ENCODE measurements around the gene NSUN4. TPM values are rescaled to one million over a fixed set of nuclear protein-coding genes. Genes with fewer than 3 reads are reported as not detected.
A peak's percentile ranks its signal among the peaks of the same experiment; 100 is the strongest.

The NSUN4 gene
- total and polyA plus RNA-seq, 9 of the 15 experiments (the other 6 are each of a cell fraction or from before 2014, with no cell fraction given), result 33.4 to 60.2 (median 46.3) TPM

GRCh38 chr1:46340404-46341221 is at the start of gene NSUN4 (continued):
- TF ChIP-seq KDM1A (IDR thresholded peaks at IDR 0.05) (peak in 1 of 2 experiments; percentile 67; a peak in 1 of 4 replicates), DMBX1 (CRISPR knock-in tag; IDR thresholded peaks at IDR 0.05; ENCODE audit: borderline replicate concordance) (peak; percentile 55; the same call in 1 of the 2 replicates), GABPA (tag; conservative IDR thresholded peaks at IDR 0.05; ENCODE audit: low read depth) (peak; percentile 95), HMGN3 (IDR thresholded peaks at IDR 0.05; ENCODE audit: borderline replicate concordance, extremely low read depth, insufficient read length, low read depth, low read length) (peak; percentile 86), ZSCAN32 (CRISPR knock-in tag; IDR thresholded peaks at IDR 0.05) (peak; percentile 35), HDAC3 (IDR thresholded peaks at IDR 0.05; ENCODE audit: borderline replicate concordance, partially characterized antibody) (peak; percentile 62), ZNF551 (CRISPR knock-in tag; IDR thresholded peaks at IDR 0.05) (no peak), MAZ (CRISPR knock-in tag; conservative IDR thresholded peaks at IDR 0.05 in 1 of 2, IDR thresholded peaks at IDR 0.05 in 1 of 2) (peak; percentile 79 to 84), ZBED1 (IDR thresholded peaks at IDR 0.05) (peak; percentile 91; the same call in 1 of the 2 replicates), YY1 (IDR thresholded peaks at IDR 0.05; ENCODE audit: borderline replicate concordance in 1 of 3, control insufficient read depth in 1 of 3, extremely low read depth in 1 of 3, insufficient read depth in 3 of 3, insufficient read length in 1 of 3, insufficient replicate concordance in 2 of 3, low read depth in 1 of 3, low read length in 2 of 3) (peak; percentile 72 to 97 (median 91)), E2F4 (CRISPR knock-in tag; IDR thresholded peaks at IDR 0.05; ENCODE audit: low read depth) (no peak), PHF20 (IDR thresholded peaks at IDR 0.05; ENCODE audit: partially characterized antibody) (peak; percentile 89), ZNF316 (IDR thresholded peaks at IDR 0.05) (peak; percentile 46), KAT8 (IDR thresholded peaks at IDR 0.05; ENCODE audit: low read depth) (no peak), SMAD2 (IDR thresholded peaks at IDR 0.05; ENCODE audit: low read depth, low read length) (no peak), ZNF668 (CRISPR knock-in tag; IDR thresholded peaks at IDR 0.05) (no peak), RNF2 (IDR thresholded peaks at IDR 0.05) (peak; percentile 83), PHB2 (IDR thresholded peaks at IDR 0.05; ENCODE audit: low read depth) (no peak; the same call in 1 of the 2 replicates), GTF2B (IDR thresholded peaks at IDR 0.05; ENCODE audit: extremely low read depth, insufficient read length) (peak; percentile 21), NR2C1 (IDR thresholded peaks at IDR 0.05) (peak; percentile 51), NR2C1 (tag; IDR thresholded peaks at IDR 0.05) (peak; percentile 85), KLF13 (tag; IDR thresholded peaks at IDR 0.05; ENCODE audit: borderline replicate concordance, low read depth) (0 out of 2 replicates have a peak, but pooled peaks have one; percentile 66), ZNF518B (CRISPR knock-in tag; IDR thresholded peaks at IDR 0.05) (no peak)
